ENCODE measurements around the gene MCF2L2. TPM values are rescaled to one million over a fixed set of nuclear protein-coding genes. Genes with fewer than 3 reads are reported as not detected.

The MCF2L2 gene
- total and polyA plus RNA-seq, 2 of the 13 experiments (the other 11 are each of a cell fraction or from before 2014, with no cell fraction given) = not detected

DNA sequence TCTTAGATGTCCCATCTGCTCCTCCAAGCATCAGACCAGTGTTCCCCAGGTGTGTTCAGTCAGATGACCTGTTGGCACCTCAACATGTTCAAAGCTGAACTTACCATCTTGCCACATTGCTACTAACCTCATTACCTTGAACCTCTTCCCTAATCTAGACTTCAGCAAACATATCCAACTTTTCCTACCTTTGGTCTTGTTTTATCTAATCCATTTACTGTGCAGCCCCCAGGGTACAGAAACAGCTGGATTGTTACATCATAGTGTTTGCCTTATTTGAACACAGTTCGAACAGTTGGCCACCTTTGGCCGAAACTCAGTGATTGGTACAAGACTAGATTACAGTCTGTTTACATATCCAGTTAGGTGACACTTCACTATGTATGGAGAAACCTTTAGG is 36.1 kb upstream of the MCF2L2 start (continued):
- TF ChIP-seq, protein P1, sequence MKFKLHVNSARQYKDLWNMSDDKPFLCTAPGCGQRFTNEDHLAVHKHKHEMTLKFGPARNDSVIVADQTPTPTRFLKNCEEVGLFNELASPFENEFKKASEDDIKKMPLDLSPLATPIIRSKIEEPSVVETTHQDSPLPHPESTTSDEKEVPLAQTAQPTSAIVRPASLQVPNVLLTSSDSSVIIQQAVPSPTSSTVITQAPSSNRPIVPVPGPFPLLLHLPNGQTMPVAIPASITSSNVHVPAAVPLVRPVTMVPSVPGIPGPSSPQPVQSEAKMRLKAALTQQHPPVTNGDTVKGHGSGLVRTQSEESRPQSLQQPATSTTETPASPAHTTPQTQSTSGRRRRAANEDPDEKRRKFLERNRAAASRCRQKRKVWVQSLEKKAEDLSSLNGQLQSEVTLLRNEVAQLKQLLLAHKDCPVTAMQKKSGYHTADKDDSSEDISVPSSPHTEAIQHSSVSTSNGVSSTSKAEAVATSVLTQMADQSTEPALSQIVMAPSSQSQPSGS (CRISPR knock-in tag; IDR thresholded peaks at IDR 0.05) = peak; percentile 94
- TF ChIP-seq ZMYM2 (CRISPR knock-in tag; IDR thresholded peaks at IDR 0.05) (peak; percentile 87; the same call in 1 of the 2 replicates), POGZ (CRISPR knock-in tag; IDR thresholded peaks at IDR 0.05) (peak; percentile 93), ATF6 (CRISPR knock-in tag; conservative IDR thresholded peaks at IDR 0.05) (no peak), ZGPAT (CRISPR knock-in tag; IDR thresholded peaks at IDR 0.05) (peak; percentile 41; the same call in 1 of the 2 replicates), SRSF9 (IDR thresholded peaks at IDR 0.05; ENCODE audit: borderline replicate concordance, insufficient read depth, low read depth, low read length, poor library complexity, severe bottlenecking) (no peak), FOXO1 (CRISPR knock-in tag; IDR thresholded peaks at IDR 0.05) (peak; percentile 63; the same call in 1 of the 2 replicates), ELF1 (CRISPR knock-in tag; IDR thresholded peaks at IDR 0.05) (no peak; the same call in 1 of the 2 replicates), ZBTB21 (CRISPR knock-in tag; IDR thresholded peaks at IDR 0.05) (0 out of 2 replicates have a peak, but pooled peaks have one; percentile 41), KDM5B (CRISPR knock-in tag; IDR thresholded peaks at IDR 0.05; ENCODE audit: borderline replicate concordance) (no peak), ZNF253 (CRISPR knock-in tag; IDR thresholded peaks at IDR 0.05; ENCODE audit: borderline replicate concordance) (no peak), AHDC1 (CRISPR knock-in tag; IDR thresholded peaks at IDR 0.05; ENCODE audit: borderline replicate concordance) (peak; percentile 88)
- TF ChIP-seq, protein P2, sequence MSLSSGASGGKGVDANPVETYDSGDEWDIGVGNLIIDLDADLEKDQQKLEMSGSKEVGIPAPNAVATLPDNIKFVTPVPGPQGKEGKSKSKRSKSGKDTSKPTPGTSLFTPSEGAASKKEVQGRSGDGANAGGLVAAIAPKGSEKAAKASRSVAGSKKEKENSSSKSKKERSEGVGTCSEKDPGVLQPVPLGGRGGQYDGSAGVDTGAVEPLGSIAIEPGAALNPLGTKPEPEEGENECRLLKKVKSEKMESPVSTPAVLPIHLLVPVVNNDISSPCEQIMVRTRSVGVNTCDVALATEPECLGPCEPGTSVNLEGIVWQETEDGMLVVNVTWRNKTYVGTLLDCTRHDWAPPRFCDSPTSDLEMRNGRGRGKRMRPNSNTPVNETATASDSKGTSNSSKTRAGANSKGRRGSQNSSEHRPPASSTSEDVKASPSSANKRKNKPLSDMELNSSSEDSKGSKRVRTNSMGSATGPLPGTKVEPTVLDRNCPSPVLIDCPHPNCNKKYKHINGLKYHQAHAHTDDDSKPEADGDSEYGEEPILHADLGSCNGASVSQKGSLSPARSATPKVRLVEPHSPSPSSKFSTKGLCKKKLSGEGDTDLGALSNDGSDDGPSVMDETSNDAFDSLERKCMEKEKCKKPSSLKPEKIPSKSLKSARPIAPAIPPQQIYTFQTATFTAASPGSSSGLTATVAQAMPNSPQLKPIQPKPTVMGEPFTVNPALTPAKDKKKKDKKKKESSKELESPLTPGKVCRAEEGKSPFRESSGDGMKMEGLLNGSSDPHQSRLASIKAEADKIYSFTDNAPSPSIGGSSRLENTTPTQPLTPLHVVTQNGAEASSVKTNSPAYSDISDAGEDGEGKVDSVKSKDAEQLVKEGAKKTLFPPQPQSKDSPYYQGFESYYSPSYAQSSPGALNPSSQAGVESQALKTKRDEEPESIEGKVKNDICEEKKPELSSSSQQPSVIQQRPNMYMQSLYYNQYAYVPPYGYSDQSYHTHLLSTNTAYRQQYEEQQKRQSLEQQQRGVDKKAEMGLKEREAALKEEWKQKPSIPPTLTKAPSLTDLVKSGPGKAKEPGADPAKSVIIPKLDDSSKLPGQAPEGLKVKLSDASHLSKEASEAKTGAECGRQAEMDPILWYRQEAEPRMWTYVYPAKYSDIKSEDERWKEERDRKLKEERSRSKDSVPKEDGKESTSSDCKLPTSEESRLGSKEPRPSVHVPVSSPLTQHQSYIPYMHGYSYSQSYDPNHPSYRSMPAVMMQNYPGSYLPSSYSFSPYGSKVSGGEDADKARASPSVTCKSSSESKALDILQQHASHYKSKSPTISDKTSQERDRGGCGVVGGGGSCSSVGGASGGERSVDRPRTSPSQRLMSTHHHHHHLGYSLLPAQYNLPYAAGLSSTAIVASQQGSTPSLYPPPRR (CRISPR knock-in tag; IDR thresholded peaks at IDR 0.05; ENCODE audit: borderline replicate concordance) = peak; percentile 92

All from HepG2 (cell line).